Right lobe of liver (tissue), 6 donors: ENCODE results near the gene CTBP1. TPM values are rescaled to one million over a fixed set of nuclear protein-coding genes. Genes with fewer than 3 reads are reported as not detected.

Source experiments
- ATAC-seq, 4 donors: fragments of 200-7000 bp; cut with Tn5 transposase; one replicate each; pipeline ENCODE4 v1.9.1; 2020; ENCODE audit warnings: mild to moderate bottlenecking in 4 of 4, moderate library complexity in 4 of 4
- DNase-seq, 3 donors: peaks; one replicate each; pipeline ENCODE4 v3.0.0-alpha.2; 2020
- H3K27ac ChIP-seq, 3 donors: fragments of 200-600 bp; one replicate each; pipeline ENCODE4 v1.8.0; 2022
- H3K27me3 ChIP-seq, 2 donors: fragments of 200-600 bp; one replicate each; pipeline ENCODE4 v1.8.0; 2022
- H3K36me3 ChIP-seq, 4 donors: fragments of 200-600 bp; sonication (generic) in 1 of 4; one replicate each; pipeline versions ENCODE4 v1.5.1 to v1.8.0; 2017 to 2022; ENCODE audit warnings: control low read depth in 1 of 4
- H3K4me1 ChIP-seq, 4 donors: fragments of 200-600 bp; sonication (generic) in 1 of 4; one replicate each; pipeline versions ENCODE4 v1.5.1 to v1.8.0; 2017 to 2022; ENCODE audit warnings: control low read depth in 1 of 4
- H3K4me3 ChIP-seq, 3 donors: fragments of 200-600 bp; one replicate each; pipeline ENCODE4 v1.8.0; 2022
- H3K9me3 ChIP-seq, 4 donors: fragments of 200-600 bp; sonication (generic) in 1 of 4; one replicate each; pipeline versions ENCODE4 v1.5.1 to v1.8.0; 2017 to 2022; ENCODE audit warnings: control low read depth in 1 of 4
- POLR2A ChIP-seq: fragments of 450-650 bp; IDR thresholded peaks from one replicate; pipeline ENCODE4 v1.6.1; 2017; ENCODE audit warnings: antibody characterized with exemption, mild to moderate bottlenecking
- WGBS: methylation state at CpG from one replicate; pipeline ENCODE4 v1.1.6; 2018; ENCODE audit warnings: low coverage, low lambda C conversion rate; ENCODE audit not compliant: insufficient coverage; ENCODE audit errors: missing lambda C conversion rate; 5-methylcytosine and 5-hydroxymethylcytosine counted together
- intact Hi-C, 2 donors: fragments of 100-400 bp; cut with DNase I; formaldehyde crosslinking; loops; one replicate each; pipeline versions ENCODE4 v1.11.2 to v1.14.1; 2022
- total RNA-seq, 6 experiments: library from RNA; depleted of rRNA in 2 of 6; stranded (reverse); fragments of >200 nt in 2 of 6; fragmentation: NEBNext Ultra II Directional in 3 of 6; extraction: Animal tissue kit (Norgen Biotek cat#: 25700) in 3 of 6; gene quantifications; one replicate each; pipeline versions ENCODE4 v1.1.0 to v1.2.4, GENCODE V29; 2016 to 2023
- TF ChIP-seq, protein P1 (sequence below), 4 donors: fragments of 200-600 bp in 3 of 4; fragments of 450-650 bp in 1 of 4; IDR thresholded peaks; one replicate each; pipeline versions ENCODE4 v1.5.1 to v1.8.0; 2016 to 2022; ENCODE audit warnings: antibody characterized with exemption in 4 of 4, mild to moderate bottlenecking in 2 of 4
- donor health status: DM: no; HTN: yes; CAD: no.
- donor health status: DM: no; HTN: no; CAD: no.
- donor health status: DM: no; HTN: no; CAD: no.
- donor health status: DM: no; HTN: yes; CAD: no.
- donor health status: DM: no; HTN: yes; CAD: no.

The CTBP1 gene
- total RNA-seq, 6 experiments from 2014 or later: 74.8 to 85.5 (median 79.4) TPM

DNA sequence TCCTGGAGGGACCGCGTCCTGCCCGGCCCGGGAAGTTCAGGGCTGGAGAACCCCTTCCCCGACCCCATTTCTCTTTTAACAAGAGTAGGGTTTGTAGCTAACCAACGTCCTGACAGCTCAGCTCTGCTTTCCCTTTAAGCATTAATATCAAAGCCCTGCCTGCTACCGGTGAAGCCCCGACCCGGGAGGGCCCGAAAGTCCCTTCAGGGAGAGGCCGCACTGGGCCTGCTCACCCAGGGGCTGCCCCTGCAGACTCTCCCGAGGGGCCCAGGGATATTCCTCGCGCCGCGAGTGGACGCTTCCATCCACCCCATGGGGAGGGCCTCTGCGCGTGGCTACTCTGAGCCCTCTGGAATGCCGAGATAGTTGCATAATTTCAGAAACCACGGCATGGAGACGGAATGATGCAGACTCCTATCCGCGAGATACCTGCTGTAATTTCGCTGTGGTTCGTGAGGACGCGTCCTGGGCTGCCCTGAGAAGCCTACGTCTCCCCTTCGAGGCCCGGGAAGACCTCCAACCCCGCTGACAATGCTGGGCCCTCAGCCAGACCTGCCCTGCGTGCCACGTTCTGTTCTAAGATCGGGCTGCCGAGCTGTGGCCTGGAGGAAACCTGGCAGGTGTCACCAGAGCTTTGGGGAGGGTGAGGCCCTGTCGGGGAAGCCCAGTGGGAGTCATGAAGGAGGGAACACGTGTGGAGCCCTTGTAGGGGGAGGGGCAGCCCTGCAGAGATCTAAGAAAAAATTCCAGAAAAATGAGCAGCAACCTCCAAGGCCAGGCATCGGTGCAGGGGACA is 999 bp upstream of the CTBP1 start:
- no peaks in the 10 kb centered on the region for H3K9me3 ChIP-seq
- H3K4me1 ChIP-seq: peaks cover 0 to 25% (median 15%) of the 10 kb centered on the region in 4 donors
- DNase-seq: peak in 2 of 3 donors; percentile 52 to 62
- peak overlapping the region; percentile 67 to 96 (median 69) for H3K4me3 ChIP-seq
- H3K36me3 ChIP-seq: no peaks in the 10 kb centered on the region
- H3K27me3 ChIP-seq: no peaks in the 10 kb centered on the region
- no peak for TF ChIP-seq POLR2A
- TF ChIP-seq, protein P1, sequence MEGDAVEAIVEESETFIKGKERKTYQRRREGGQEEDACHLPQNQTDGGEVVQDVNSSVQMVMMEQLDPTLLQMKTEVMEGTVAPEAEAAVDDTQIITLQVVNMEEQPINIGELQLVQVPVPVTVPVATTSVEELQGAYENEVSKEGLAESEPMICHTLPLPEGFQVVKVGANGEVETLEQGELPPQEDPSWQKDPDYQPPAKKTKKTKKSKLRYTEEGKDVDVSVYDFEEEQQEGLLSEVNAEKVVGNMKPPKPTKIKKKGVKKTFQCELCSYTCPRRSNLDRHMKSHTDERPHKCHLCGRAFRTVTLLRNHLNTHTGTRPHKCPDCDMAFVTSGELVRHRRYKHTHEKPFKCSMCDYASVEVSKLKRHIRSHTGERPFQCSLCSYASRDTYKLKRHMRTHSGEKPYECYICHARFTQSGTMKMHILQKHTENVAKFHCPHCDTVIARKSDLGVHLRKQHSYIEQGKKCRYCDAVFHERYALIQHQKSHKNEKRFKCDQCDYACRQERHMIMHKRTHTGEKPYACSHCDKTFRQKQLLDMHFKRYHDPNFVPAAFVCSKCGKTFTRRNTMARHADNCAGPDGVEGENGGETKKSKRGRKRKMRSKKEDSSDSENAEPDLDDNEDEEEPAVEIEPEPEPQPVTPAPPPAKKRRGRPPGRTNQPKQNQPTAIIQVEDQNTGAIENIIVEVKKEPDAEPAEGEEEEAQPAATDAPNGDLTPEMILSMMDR (IDR thresholded peaks at IDR 0.05): no peak
- ATAC-seq: peak in 3 of 4 donors; percentile 2 to 10 (median 2)
- peak overlapping the region; percentile 76 to 93 (median 87) for H3K27ac ChIP-seq
- 34% methylated on average over 19 of the region's 39 CpGs for WGBS
- intact Hi-C loops: loop anchor here (5.0 to 10.0 kb wide), 5 partner anchors 85 to 115 kb away; partner anchors contain the start of gene UVSSA (in 1 of the 2)

DNA sequence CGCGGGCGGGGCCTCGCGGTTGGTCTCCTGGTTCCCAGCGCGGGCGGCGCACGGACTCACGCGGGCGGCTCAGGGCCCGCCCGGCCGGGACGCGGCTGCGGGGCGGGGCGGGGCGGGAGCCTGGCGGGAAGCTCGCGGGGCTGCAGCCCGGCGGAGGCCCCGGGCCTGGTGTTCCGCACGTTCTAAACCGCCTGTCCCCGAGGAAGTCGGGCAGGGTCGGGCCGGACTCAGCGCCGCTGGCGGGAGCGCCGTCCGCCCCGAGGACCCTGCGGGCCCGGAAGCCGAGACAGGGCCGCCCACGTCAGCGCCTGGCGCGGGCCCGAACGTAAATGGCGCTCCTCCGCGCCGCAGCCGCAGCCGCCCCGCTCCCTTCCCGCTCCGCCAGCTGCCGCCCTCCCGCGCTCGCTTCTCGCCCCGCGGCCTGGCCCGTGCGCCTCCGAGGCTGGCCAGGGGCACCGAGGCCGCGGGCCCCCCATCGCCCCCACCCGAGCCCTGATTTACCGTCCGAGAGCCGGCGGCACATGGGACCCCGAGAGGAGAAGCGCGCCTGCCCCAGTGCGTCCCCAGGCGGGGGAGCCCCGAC is 309 bp upstream of the CTBP1 start:
- Histone ChIP-seq H3K9me3 (no peaks in the 10 kb centered on the region), H3K4me1 (peaks cover 0 to 31% (median 15%) of the 10 kb centered on the region in 4 donors), H3K36me3 (no peaks in the 10 kb centered on the region), H3K4me3 (peak overlapping the region; percentile 67 to 96 (median 69)), H3K27ac (peak overlapping the region; percentile 76 to 93 (median 87)), H3K27me3 (no peaks in the 10 kb centered on the region)
- DNase-seq (peak; percentile 90 to 93 (median 93)), ATAC-seq (peak; percentile 70 to 78 (median 74))
- intact Hi-C loops: loop anchor here (5.0 to 10.0 kb wide), 4 partner anchors 84 to 114 kb away; partner anchors contain the start of gene UVSSA (in 1 of the 2)
- peak; percentile 74 for TF ChIP-seq POLR2A
- TF ChIP-seq, protein P1 (IDR thresholded peaks at IDR 0.05): no peak
- 0% methylated on average over 8 of the region's 86 CpGs for WGBS

GRCh38 chr4:1247864-1248244 is 1.1 kb downstream of the CTBP1 start:
- Histone ChIP-seq H3K4me1 (peaks cover 0 to 44% (median 24%) of the 10 kb centered on the region in 4 donors), H3K27ac (peak overlapping the region; percentile 84 to 92 (median 91)), H3K36me3 (no peaks in the 10 kb centered on the region), H3K9me3 (no peaks in the 10 kb centered on the region), H3K27me3 (no peaks in the 10 kb centered on the region), H3K4me3 (peak overlapping the region; percentile 94 to 96 (median 95))
- intact Hi-C loops: loop anchor here (5.0 to 10.0 kb wide), 4 partner anchors 83 to 113 kb away; partner anchors contain the start of gene UVSSA (in 1 of the 2)
- DNase-seq (no peak), ATAC-seq (peak in 2 of 4 donors; percentile 12 to 23)
- WGBS: no CpG with 5 or more reads among the region's 40 CpGs
- TF ChIP-seq, protein P1 (IDR thresholded peaks at IDR 0.05): no peak
- TF ChIP-seq POLR2A: no peak

DNA sequence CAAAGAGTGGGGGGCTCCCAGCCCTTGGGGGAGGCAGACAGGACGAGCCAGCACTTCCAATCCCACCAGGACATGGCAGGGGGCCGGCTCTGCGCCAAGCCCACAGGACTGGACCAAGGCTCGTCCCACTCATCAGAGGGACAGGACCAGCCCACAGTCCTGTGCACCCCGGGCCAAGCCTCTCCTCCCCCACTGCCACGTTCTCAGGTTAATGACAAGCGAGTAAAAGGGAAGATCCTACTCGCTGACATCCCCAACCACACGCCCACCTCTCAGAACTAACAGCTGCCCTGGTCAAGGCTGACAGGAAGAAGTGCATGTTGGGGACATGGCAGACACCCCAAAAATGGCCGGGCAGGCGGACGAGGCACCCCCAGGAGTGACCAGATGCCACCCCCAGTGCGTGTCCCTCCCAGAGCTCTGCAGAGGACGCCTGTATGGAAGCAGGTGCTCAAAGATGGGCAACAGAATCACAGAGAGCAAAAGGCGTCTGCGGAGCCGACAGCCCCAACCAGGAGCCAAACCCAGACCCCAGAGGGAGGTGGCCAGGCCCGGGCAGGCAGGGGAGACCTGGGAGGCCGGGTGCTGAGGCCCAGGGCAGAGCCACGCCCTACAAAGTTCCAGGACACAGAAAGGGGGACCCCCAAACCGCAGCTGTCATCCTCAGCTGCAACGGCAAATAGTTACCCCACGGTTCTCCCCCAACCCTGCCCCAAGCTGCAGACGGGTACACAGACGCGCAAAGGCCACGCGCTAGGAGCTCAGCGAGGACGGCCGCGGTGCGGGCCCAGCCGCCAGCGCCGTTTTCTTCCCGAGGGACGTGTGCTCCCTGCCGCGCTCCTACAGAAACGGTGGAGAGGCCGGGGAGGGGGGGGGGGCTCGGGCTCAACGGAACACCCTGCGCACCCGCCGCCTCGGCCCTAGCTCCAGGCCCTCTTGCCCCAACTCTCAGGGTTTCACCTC is 1.7 kb downstream of the CTBP1 start:
- DNase-seq (peak; percentile 21 to 59 (median 47)), ATAC-seq (no peak)
- peak overlapping the region; percentile 94 to 96 (median 95) for H3K4me3 ChIP-seq
- intact Hi-C loops: loop anchor here (5.0 to 10.0 kb wide), 4 partner anchors 82 to 112 kb away; partner anchors contain the start of gene UVSSA (in 1 of the 2)
- H3K27ac ChIP-seq: peak overlapping the region; percentile 84 to 92 (median 91)
- H3K36me3 ChIP-seq: no peaks in the 10 kb centered on the region
- no peaks in the 10 kb centered on the region for H3K27me3 ChIP-seq
- WGBS: 0% methylated on average over 7 of the region's 48 CpGs
- no peaks in the 10 kb centered on the region for H3K9me3 ChIP-seq
- H3K4me1 ChIP-seq: peaks cover 0 to 51% (median 27%) of the 10 kb centered on the region in 4 donors
- TF ChIP-seq, protein P1 (IDR thresholded peaks at IDR 0.05): no peak
- TF ChIP-seq POLR2A: no peak
